Caco-2 (cell line): ENCODE measurements around the gene HNRNPU. TPM values are rescaled to one million over a fixed set of nuclear protein-coding genes. Genes with fewer than 3 reads are reported as not detected.
A peak's percentile ranks its signal among the peaks of the same experiment; 100 is the strongest.

Experiments
- BruUV-seq: library from RNA; stranded (reverse); fragments of 400-500 nt; replicated peaks from 2 replicates; lab custom pipeline; 2021; lab: Mats Ljungman, UMichigan
- CTCF ChIA-PET: fragments of 300-600 bp; sonication (Branson Sonifier 250); formaldehyde crosslinking; loops from one replicate; lab custom pipeline; 2022; ENCODE audit warnings: antibody characterized with exemption; lab: Charles Lee
- POLR2A ChIA-PET: fragments of 300-600 bp; sonication (Branson Sonifier 250); formaldehyde crosslinking; loops from one replicate; lab custom pipeline; 2022; ENCODE audit warnings: antibody characterized with exemption; lab: Charles Lee
- DNase-seq, 2 experiments: peaks; one replicate each; pipeline versions ENCODE4 v3.0.0 to v3.0.0-alpha.2; 2020 to 2022
- H3K27me3 ChIP-seq: replicated peaks from 2 replicates; pipeline ENCODE4 v1.6.0; 2011; ENCODE audit warnings: low read length; ENCODE audit not compliant: control insufficient read depth, insufficient read depth
- H3K36me3 ChIP-seq: 2 replicates; pipeline ENCODE4 v1.5.1; 2011; ENCODE audit warnings: low read length; ENCODE audit not compliant: control insufficient read depth, insufficient read depth
- H3K4me1 ChIP-seq: fragments of 250-450 bp; sonication (Bioruptor Pico); 2 replicates; pipeline ENCODE4 v1.5.1; 2020; ENCODE audit warnings: mild to moderate bottlenecking
- H3K4me3 ChIP-seq: 2 replicates; pipeline ENCODE4 v1.5.1; 2011; ENCODE audit warnings: low read depth, mild to moderate bottlenecking, control low read depth, low read length
- H3K9me3 ChIP-seq: fragments of 250-450 bp; sonication (Bioruptor Pico); 2 replicates; pipeline ENCODE4 v1.5.1; 2020; ENCODE audit warnings: mild to moderate bottlenecking, moderate library complexity
- H3K27ac Mint-ChIP-seq: one replicate; pipeline ENCODE4 v1.8.0; 2022; ENCODE audit warnings: mixed read lengths; ENCODE audit not compliant: unreplicated experiment
- H3K27me3 Mint-ChIP-seq: one replicate; pipeline ENCODE4 v1.8.0; 2022; ENCODE audit warnings: mixed read lengths; ENCODE audit not compliant: insufficient read depth, unreplicated experiment
- H3K36me3 Mint-ChIP-seq: one replicate; pipeline ENCODE4 v1.8.0; 2022; ENCODE audit warnings: mild to moderate bottlenecking, mixed read lengths; ENCODE audit not compliant: insufficient read depth, unreplicated experiment
- H3K4me1 Mint-ChIP-seq: one replicate; pipeline ENCODE4 v1.8.0; 2022; ENCODE audit warnings: low read depth, mixed read lengths; ENCODE audit not compliant: unreplicated experiment
- H3K4me3 Mint-ChIP-seq: one replicate; pipeline ENCODE4 v1.8.0; 2022; ENCODE audit warnings: mild to moderate bottlenecking, moderate library complexity, mixed read lengths; ENCODE audit not compliant: unreplicated experiment
- H3K9me3 Mint-ChIP-seq: one replicate; pipeline ENCODE4 v1.8.0; 2022; ENCODE audit warnings: mixed read lengths; ENCODE audit not compliant: unreplicated experiment
- CTCF ChIP-seq, 2 experiments: fragments of 200-600 bp in 1 of 2; IDR thresholded peaks; 1 replicate in 1 of 2; 2 replicates in 1 of 2; pipeline versions ENCODE4 v1.5.1 to v1.8.0; 2011 to 2022; ENCODE audit warnings: antibody characterized with exemption in 1 of 2, control low read depth in 1 of 2, inconsistent platforms in 1 of 2, low read depth in 1 of 2, low read length in 1 of 2, mild to moderate bottlenecking in 1 of 2, moderate library complexity in 1 of 2; ENCODE audit not compliant: insufficient read depth in 1 of 2, severe bottlenecking in 1 of 2, unreplicated experiment in 1 of 2
- intact Hi-C: fragments of 100-400 bp; cut with micrococcal nuclease; formaldehyde crosslinking; loops from one replicate; pipeline ENCODE4 v1.10.0; 2022; ENCODE audit not compliant: unreplicated experiment
- total RNA-seq: library from RNA; stranded (reverse); gene quantifications from 2 replicates; pipeline ENCODE4 v1.2.3, GENCODE V29; 2022

Gene HNRNPU
- total RNA-seq, 1 experiment from 2014 or later, result 478 TPM

- ChIA-PET CTCF (interaction anchor here (0.5 kb wide), 1 partner anchor 266 kb away, joined by 3 read pairs; no protein-coding TSS in a partner anchor), POLR2A (no interaction called here)
- Mint-ChIP-seq H3K4me1 (peaks cover 19% of the 10 kb centered on the region), H3K4me3 (no peak overlapping the region), H3K27ac (no peak overlapping the region), H3K27me3 (no peaks in the 10 kb centered on the region), H3K36me3 (peaks cover 9% of the 10 kb centered on the region), H3K9me3 (no peaks in the 10 kb centered on the region)
- DNase-seq, result peak in 1 of 2 experiments; percentile 39
- intact Hi-C loops, result no loop called here
- Histone ChIP-seq H3K9me3 (no peaks in the 10 kb centered on the region), H3K27me3 (no peaks in the 10 kb centered on the region), H3K4me3 (no peak overlapping the region), H3K36me3 (no peaks in the 10 kb centered on the region), H3K4me1 (peaks cover under 1% of the 10 kb centered on the region)
- TF ChIP-seq CTCF (IDR thresholded peaks at IDR 0.05; ENCODE audit: insufficient read depth in 1 of 2, low read depth in 1 of 2, low read length in 1 of 2, severe bottlenecking in 1 of 2, unreplicated experiment in 1 of 2), result no peak
- no TSS peak for BruUV-seq
Observed at GRCh38 chr1:244901400-244902015, 37.2 kb upstream of the HNRNPU start.

- Histone ChIP-seq H3K27me3 (no peaks in the 10 kb centered on the region), H3K4me3 (no peak overlapping the region), H3K4me1 (peaks cover 3% of the 10 kb centered on the region), H3K9me3 (no peaks in the 10 kb centered on the region), H3K36me3 (no peaks in the 10 kb centered on the region)
- Mint-ChIP-seq H3K4me1 (peaks cover 23% of the 10 kb centered on the region), H3K27ac (peak overlapping the region; percentile 32), H3K36me3 (peaks cover 12% of the 10 kb centered on the region), H3K27me3 (no peaks in the 10 kb centered on the region), H3K4me3 (peak overlapping the region; percentile 11), H3K9me3 (no peaks in the 10 kb centered on the region)
- ChIA-PET CTCF (no interaction called here), POLR2A (no interaction called here)
- DNase-seq, result no peak
- BruUV-seq, result no TSS peak
- TF ChIP-seq CTCF (IDR thresholded peaks at IDR 0.05; ENCODE audit: insufficient read depth in 1 of 2, low read depth in 1 of 2, low read length in 1 of 2, severe bottlenecking in 1 of 2, unreplicated experiment in 1 of 2), result no peak
- intact Hi-C loops, result loop anchor here (5.0 kb wide), 1 partner anchor 35 kb away; the partner anchor contains the start of gene HNRNPU
Observed at GRCh38 chr1:244897476-244898254, 33.3 kb upstream of the HNRNPU start.

- BruUV-seq, result no TSS peak
- intact Hi-C loops, result loop anchor here (5.0 kb wide), 1 partner anchor 34 kb away; the partner anchor contains the start of gene HNRNPU
- H3K27ac Mint-ChIP-seq, result no peak overlapping the region
Observed at GRCh38 chr1:244896550-244896949, 32.2 kb upstream of the HNRNPU start.

More at GRCh38 chr1:244896550-244896949, 32.2 kb upstream of the HNRNPU start:
- Mint-ChIP-seq H3K4me1 (peaks cover 18% of the 10 kb centered on the region), H3K36me3 (peaks cover 12% of the 10 kb centered on the region), H3K4me3 (no peak overlapping the region), H3K9me3 (no peaks in the 10 kb centered on the region), H3K27me3 (no peaks in the 10 kb centered on the region)
- TF ChIP-seq CTCF (IDR thresholded peaks at IDR 0.05; ENCODE audit: insufficient read depth in 1 of 2, low read depth in 1 of 2, low read length in 1 of 2, severe bottlenecking in 1 of 2, unreplicated experiment in 1 of 2), result no peak
- Histone ChIP-seq H3K4me1 (peaks cover 3% of the 10 kb centered on the region), H3K9me3 (no peaks in the 10 kb centered on the region), H3K36me3 (no peaks in the 10 kb centered on the region), H3K4me3 (no peak overlapping the region), H3K27me3 (no peaks in the 10 kb centered on the region)
- ChIA-PET CTCF (no interaction called here), POLR2A (interaction anchor here (0.6 kb wide), 1 partner anchor 25 kb away, joined by 3 read pairs; no protein-coding TSS in a partner anchor)
- no peak for DNase-seq
